H1 (cell line): ENCODE data around the gene MYOG. TPM values are rescaled to one million over a fixed set of nuclear protein-coding genes. Genes with fewer than 3 reads are reported as not detected.

ENCODE experiments used
- CTCF ChIP-seq, 3 experiments: IDR thresholded peaks; 1 replicate in 2 of 3; 2 replicates in 1 of 3; pipeline versions ENCODE4 v1.5.1 to v1.6.1; 2011; ENCODE audit warnings: low read length in 3 of 3, mild to moderate bottlenecking in 3 of 3, inconsistent platforms in 2 of 3, low read depth in 1 of 3, moderate library complexity in 1 of 3; ENCODE audit not compliant: insufficient read depth in 1 of 3; ENCODE audit errors: control extremely low read depth in 1 of 3
- JUN ChIP-seq: IDR thresholded peaks from 2 replicates; pipeline ENCODE4 v1.6.1; 2011; ENCODE audit warnings: low read depth, mild to moderate bottlenecking, improper control_type of control experiment, low read length
- MAFK ChIP-seq: IDR thresholded peaks from 2 replicates; pipeline ENCODE4 v1.6.1; 2012; ENCODE audit warnings: low read depth, mild to moderate bottlenecking, improper control_type of control experiment, low read length
- YY1 ChIP-seq: IDR thresholded peaks from 2 replicates; pipeline ENCODE4 v1.6.1; 2011; ENCODE audit warnings: low read depth, mild to moderate bottlenecking, low read length
- polyA plus RNA-seq, 7 experiments: library from polyadenylated mRNA; depleted of rRNA in 3 of 7; stranded (reverse) in 5 of 7; unstranded in 2 of 7; fragments of >200 nt in 5 of 7; fragments of 200-250 nt in 2 of 7; gene quantifications; 1 replicate in 5 of 7; 2 replicates in 1 of 7; 4 replicates in 1 of 7; pipeline versions ENCODE4 v1.2.1 to v1.2.3, GENCODE V29; 2011 to 2013; ENCODE audit warnings: missing spikeins in 2 of 7, mixed read lengths in 2 of 7
- total RNA-seq: library from RNA; stranded (reverse); fragmentation: NEBNext Ultra II Directional; extraction: Animal tissue kit (Norgen Biotek cat#: 25700); gene quantifications from 2 replicates; pipeline ENCODE4 v1.2.1, GENCODE V29; 2021

The MYOG gene
- total and polyA plus RNA-seq, 2 of the 8 experiments (the other 6 are each of a cell fraction or from before 2014, with no cell fraction given): not detected

GRCh38 chr1:203072911-203073310 lies 12.9 kb downstream of the MYOG start (continued):
- TF ChIP-seq CTCF (IDR thresholded peaks at IDR 0.05; ENCODE audit: control extremely low read depth in 1 of 3, insufficient read depth in 1 of 3, low read depth in 1 of 3, low read length in 3 of 3) (no peak), JUN (no peak), MAFK (no peak), YY1 (no peak)
